ENCODE measurements around the gene CLCN2.

The CLCN2 gene

GRCh38 chr3:184375747-184376461 lies 14.5 kb upstream of the CLCN2 start:
- Histone ChIP-seq H3K27ac (no peak overlapping the region), H3K9ac (no peak overlapping the region), H3K27me3 (ENCODE audit: insufficient read depth, low read depth) (peaks cover 65% of the 10 kb centered on the region), H3K4me3 (IDR thresholded peaks at IDR 0.05; ENCODE audit: insufficient read depth, low read depth, low read length) (no peak overlapping the region), H4K20me1 (ENCODE audit: insufficient read depth) (no peaks in the 10 kb centered on the region), H2AFZ (ENCODE audit: low read depth) (no peak overlapping the region), H3K79me2 (ENCODE audit: insufficient read depth, low read depth) (no peaks in the 10 kb centered on the region), H3K36me3 (ENCODE audit: insufficient read depth) (no peaks in the 10 kb centered on the region), H3K4me1 (ENCODE audit: low read depth, poor library complexity, severe bottlenecking) (peaks cover 8% of the 10 kb centered on the region), H3K4me2 (no peak overlapping the region)
- TF ChIP-seq CTCF (conservative IDR thresholded peaks at IDR 0.05; ENCODE audit: low read depth, low read length) = no peak

GRCh38 chr3:184373422-184373821 lies 12.0 kb upstream of the CLCN2 start:
- peaks cover 46% of the 10 kb centered on the region for H3K27me3 ChIP-seq (ENCODE audit: insufficient read depth, low read depth)
- no peaks in the 10 kb centered on the region for H4K20me1 ChIP-seq (ENCODE audit: insufficient read depth)
- no peak overlapping the region for H3K27ac ChIP-seq
- no peak overlapping the region for H3K9ac ChIP-seq
- H2AFZ ChIP-seq (ENCODE audit: low read depth) = no peak overlapping the region
- no peak overlapping the region for H3K4me2 ChIP-seq
- H3K79me2 ChIP-seq (ENCODE audit: insufficient read depth, low read depth) = no peaks in the 10 kb centered on the region
- TF ChIP-seq CTCF (conservative IDR thresholded peaks at IDR 0.05; ENCODE audit: low read depth, low read length) = no peak
- H3K36me3 ChIP-seq (ENCODE audit: insufficient read depth) = no peaks in the 10 kb centered on the region
- H3K4me1 ChIP-seq (ENCODE audit: low read depth, poor library complexity, severe bottlenecking) = peaks cover 8% of the 10 kb centered on the region
- H3K4me3 ChIP-seq (IDR thresholded peaks at IDR 0.05; ENCODE audit: insufficient read depth, low read depth, low read length) = no peak overlapping the region

GRCh38 chr3:184372911-184373310 lies 11.5 kb upstream of the CLCN2 start:
- Histone ChIP-seq H3K27ac (no peak overlapping the region), H3K4me1 (ENCODE audit: low read depth, poor library complexity, severe bottlenecking) (peaks cover 8% of the 10 kb centered on the region), H3K4me3 (IDR thresholded peaks at IDR 0.05; ENCODE audit: insufficient read depth, low read depth, low read length) (no peak overlapping the region), H2AFZ (ENCODE audit: low read depth) (no peak overlapping the region), H4K20me1 (ENCODE audit: insufficient read depth) (no peaks in the 10 kb centered on the region), H3K79me2 (ENCODE audit: insufficient read depth, low read depth) (no peaks in the 10 kb centered on the region), H3K36me3 (ENCODE audit: insufficient read depth) (no peaks in the 10 kb centered on the region), H3K27me3 (ENCODE audit: insufficient read depth, low read depth) (peaks cover 41% of the 10 kb centered on the region), H3K4me2 (no peak overlapping the region), H3K9ac (no peak overlapping the region)
- TF ChIP-seq CTCF (conservative IDR thresholded peaks at IDR 0.05; ENCODE audit: low read depth, low read length) = no peak

GRCh38 chr3:184372296-184372821 lies 11.0 kb upstream of the CLCN2 start:
- H4K20me1 ChIP-seq (ENCODE audit: insufficient read depth) = no peaks in the 10 kb centered on the region
- H3K4me3 ChIP-seq (IDR thresholded peaks at IDR 0.05; ENCODE audit: insufficient read depth, low read depth, low read length) = no peak overlapping the region
- H3K27me3 ChIP-seq (ENCODE audit: insufficient read depth, low read depth) = peaks cover 36% of the 10 kb centered on the region
- no peaks in the 10 kb centered on the region for H3K36me3 ChIP-seq (ENCODE audit: insufficient read depth)
- no peak for TF ChIP-seq CTCF (conservative IDR thresholded peaks at IDR 0.05; ENCODE audit: low read depth, low read length)
- no peak overlapping the region for H2AFZ ChIP-seq (ENCODE audit: low read depth)
- H3K79me2 ChIP-seq (ENCODE audit: insufficient read depth, low read depth) = no peaks in the 10 kb centered on the region
- H3K4me1 ChIP-seq (ENCODE audit: low read depth, poor library complexity, severe bottlenecking) = peaks cover 8% of the 10 kb centered on the region
- no peak overlapping the region for H3K27ac ChIP-seq
- H3K9ac ChIP-seq = no peak overlapping the region
- no peak overlapping the region for H3K4me2 ChIP-seq
